Activated CD8-positive, alpha-beta T cell treated with anti-CD3 and anti-CD28 coated beads, Interleukin-2, amount 10 ng/mL, durations not matched to agents 7 days and 5 days (primary cell): Measurements from ENCODE around the gene CBLIF. TPM values are rescaled to one million over a fixed set of nuclear protein-coding genes. Genes with fewer than 3 reads are reported as not detected.
A peak's percentile ranks its signal among the peaks of the same experiment; 100 is the strongest.

ENCODE experiments used
- ATAC-seq: fragments of 150-1000 bp; cut with Tn5 transposase; one replicate; pipeline ENCODE4 v1.10.0; 2021; ENCODE audit warnings: moderate library complexity
- CTCF ChIA-PET: fragments of 350-600 bp; sonication (Branson Sonifier 250); formaldehyde crosslinking; loops from one replicate; lab custom pipeline; 2021; ENCODE audit warnings: antibody characterized with exemption; lab: Charles Lee
- POLR2A ChIA-PET: fragments of 350-600 bp; sonication (Branson Sonifier 250); formaldehyde crosslinking; loops from one replicate; lab custom pipeline; 2021; ENCODE audit warnings: antibody characterized with exemption; lab: Charles Lee
- DNase-seq: peaks from one replicate; pipeline ENCODE4 v3.0.0-alpha.2; 2020
- H3K27ac Mint-ChIP-seq: one replicate; pipeline ENCODE4 v1.8.0; 2021; ENCODE audit warnings: mild to moderate bottlenecking, mixed read lengths
- H3K27me3 Mint-ChIP-seq: one replicate; pipeline ENCODE4 v1.8.0; 2021; ENCODE audit warnings: low read depth, mixed read lengths
- H3K36me3 Mint-ChIP-seq: one replicate; pipeline ENCODE4 v1.8.0; 2021; ENCODE audit warnings: low read depth, mixed read lengths
- H3K4me1 Mint-ChIP-seq: one replicate; pipeline ENCODE4 v1.8.0; 2021; ENCODE audit warnings: low read depth, mixed read lengths
- H3K4me3 Mint-ChIP-seq: one replicate; pipeline ENCODE4 v1.8.0; 2021; ENCODE audit warnings: mild to moderate bottlenecking, mixed read lengths
- H3K9me3 Mint-ChIP-seq: one replicate; pipeline ENCODE4 v1.8.0; 2022; ENCODE audit warnings: mixed read lengths; ENCODE audit not compliant: insufficient read depth
- total RNA-seq, 2 experiments: library from RNA; stranded (reverse); gene quantifications; one replicate each; pipeline ENCODE4 v1.2.3, GENCODE V29; 2021

CBLIF gene
- total RNA-seq, 2 experiments from 2014 or later: not detected

DNA sequence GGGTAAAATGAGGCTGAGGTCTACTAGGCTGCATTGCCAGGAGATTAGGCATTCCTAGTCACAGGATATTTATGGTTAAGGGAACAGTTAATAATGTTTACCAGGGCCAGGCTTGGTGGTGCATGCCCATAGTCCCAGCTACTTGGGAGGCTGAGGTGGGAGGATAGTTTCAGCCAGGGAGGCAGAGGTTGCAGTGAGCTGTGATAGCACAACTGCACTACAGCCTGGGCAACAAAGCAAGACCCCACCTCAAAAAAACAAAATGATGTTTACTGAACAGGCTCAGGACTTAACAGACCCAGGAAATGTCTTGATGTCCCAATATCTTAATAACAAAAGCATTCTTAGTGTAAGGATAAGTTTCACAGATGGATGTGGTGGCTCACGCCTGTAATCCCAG is 31.9 kb downstream of the CBLIF start:
- POLR2A ChIA-PET: no interaction called here
- ATAC-seq: no peak
- CTCF ChIA-PET: interaction anchor here (0.7 kb wide), 1 partner anchor 105 kb away, joined by 3 read pairs; no protein-coding TSS in a partner anchor
- H3K36me3 Mint-ChIP-seq: peaks cover 20% of the 10 kb centered on the region
- no peak for DNase-seq
- H3K27me3 Mint-ChIP-seq: no peaks in the 10 kb centered on the region
- H3K27ac Mint-ChIP-seq: peak overlapping the region; percentile 52
- H3K9me3 Mint-ChIP-seq: no peaks in the 10 kb centered on the region
- H3K4me1 Mint-ChIP-seq: peaks cover 52% of the 10 kb centered on the region
- H3K4me3 Mint-ChIP-seq: peak overlapping the region; percentile 18

DNA sequence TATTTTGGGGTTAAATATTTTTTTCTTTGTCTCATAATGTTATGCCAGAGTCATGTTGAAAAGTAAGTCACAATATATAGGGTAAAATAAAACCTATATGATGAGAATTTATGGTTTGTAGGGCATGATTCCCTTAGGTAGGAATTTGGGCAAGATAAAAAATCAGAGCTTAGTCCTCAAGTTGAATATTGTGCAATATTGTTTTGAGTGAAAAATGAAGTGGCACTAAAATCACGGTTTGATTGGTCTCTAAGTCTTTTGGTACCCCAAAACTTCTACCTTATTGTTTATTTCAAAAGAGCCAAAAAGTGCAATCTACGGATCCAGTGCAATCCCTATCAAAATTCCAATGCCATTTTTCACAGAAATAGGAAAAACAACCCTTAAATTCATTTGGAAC is 33.1 kb downstream of the CBLIF start:
- ChIA-PET POLR2A (no interaction called here), CTCF (interaction anchor here (0.8 to 3.4 kb wide), 2 partner anchors 11 kb away, joined by 3 to 19 read pairs; no protein-coding TSS in a partner anchor)
- ATAC-seq: no peak
- peaks cover 23% of the 10 kb centered on the region for H3K36me3 Mint-ChIP-seq
- no peak overlapping the region for H3K4me3 Mint-ChIP-seq
- no peak for DNase-seq
- H3K27me3 Mint-ChIP-seq: no peaks in the 10 kb centered on the region
- H3K9me3 Mint-ChIP-seq: no peaks in the 10 kb centered on the region
- peaks cover 52% of the 10 kb centered on the region for H3K4me1 Mint-ChIP-seq
- H3K27ac Mint-ChIP-seq: no peak overlapping the region

DNA sequence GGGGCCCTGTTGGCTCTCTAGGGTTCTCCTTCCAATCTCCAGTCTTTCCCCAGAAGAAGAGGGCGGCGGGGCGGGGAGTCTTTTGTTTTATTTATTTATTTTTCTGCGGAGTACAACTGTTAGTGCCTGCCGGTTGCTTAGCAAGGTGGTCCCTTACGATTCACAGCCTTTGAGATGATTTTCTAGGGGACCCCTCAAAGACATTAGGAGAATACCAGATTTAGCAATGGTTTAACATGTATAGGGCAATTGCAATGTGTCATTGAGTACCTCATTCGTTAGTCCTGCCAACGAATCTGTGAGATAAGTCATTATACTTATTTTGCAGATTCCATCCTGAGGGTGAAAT is 34.4 kb downstream of the CBLIF start:
- Mint-ChIP-seq H3K27ac (peak overlapping the region; percentile 94), H3K4me3 (peak overlapping the region; percentile 93), H3K27me3 (no peaks in the 10 kb centered on the region), H3K9me3 (no peaks in the 10 kb centered on the region), H3K36me3 (peaks cover 35% of the 10 kb centered on the region), H3K4me1 (peaks cover 52% of the 10 kb centered on the region)
- ChIA-PET CTCF (interaction anchor here (0.7 to 4.4 kb wide), 9 partner anchors 10 to 196 kb away, joined by 3 to 55 read pairs (median 3); partner anchors contain the start of genes PATL1 and STX3), POLR2A (interaction anchor here (1.1 to 1.4 kb wide), 2 partner anchors 44 to 142 kb away, joined by 3 to 6 read pairs; partner anchors contain the start of gene PATL1)
- DNase-seq (no peak), ATAC-seq (no peak)

DNA sequence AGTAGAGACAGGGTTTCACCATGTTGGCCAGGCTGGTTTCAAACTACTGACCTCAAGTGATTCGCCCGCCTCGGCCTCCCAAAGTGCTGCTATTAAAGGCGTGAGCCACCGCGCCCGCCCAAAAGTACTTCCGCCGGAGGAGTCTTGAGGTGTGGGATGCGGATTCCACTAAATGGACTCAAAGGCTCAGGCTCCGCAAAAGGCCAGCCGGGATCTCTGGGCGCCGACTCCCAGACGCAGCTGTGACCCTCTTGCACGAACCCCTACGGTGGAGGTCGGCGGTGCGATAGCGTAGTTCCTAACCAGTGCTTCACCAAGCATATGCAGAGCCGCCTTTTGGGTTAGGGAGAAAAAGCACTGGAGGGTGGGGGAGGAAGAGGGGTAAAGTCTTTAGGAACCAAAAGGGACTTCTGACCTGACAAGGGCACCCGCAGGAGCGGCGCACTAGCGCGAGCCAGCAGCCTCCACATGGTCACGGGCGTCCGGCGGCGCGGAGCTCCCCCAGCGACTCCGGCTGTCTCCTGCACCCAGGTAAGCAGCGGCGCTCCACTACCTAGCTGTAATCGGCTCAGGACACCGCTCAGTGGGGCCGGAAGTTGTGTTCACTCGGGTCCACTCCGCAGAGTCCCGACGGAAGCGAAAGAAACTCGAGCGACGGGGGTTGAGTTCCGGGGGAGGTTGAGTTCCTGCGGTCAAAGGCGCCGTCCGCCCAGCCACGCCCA is 34.9 kb downstream of the CBLIF start, which contains the start of gene MRPL16:
Gene MRPL16 (minus strand): TSS at position 590 of the 722 bp plus-strand sequence. CDS start 120 bp downstream, at position 470.
- H3K27ac Mint-ChIP-seq: peak within 1 kb of the TSS; percentile 94
- no peaks in the 10 kb centered on the region for H3K27me3 Mint-ChIP-seq
- no peaks in the 10 kb centered on the region for H3K9me3 Mint-ChIP-seq
- H3K4me3 Mint-ChIP-seq: peak within 1 kb of the TSS; percentile 93
- POLR2A ChIA-PET: interaction anchor here (0.6 to 1.4 kb wide), 4 partner anchors 43 to 260 kb away, joined by 3 to 6 read pairs (median 6); partner anchors contain the start of genes PATL1 and STX3
- H3K4me1 Mint-ChIP-seq: peaks cover 52% of the 10 kb centered on the region
- ATAC-seq: peak; percentile 99
- peak; percentile 95 for DNase-seq
- H3K36me3 Mint-ChIP-seq: peaks cover 36% of the 10 kb centered on the region
- CTCF ChIA-PET: interaction anchor here (0.7 to 4.4 kb wide), 12 partner anchors 9 to 196 kb away, joined by 3 to 55 read pairs (median 4); partner anchors contain the start of genes PATL1 and STX3

DNA sequence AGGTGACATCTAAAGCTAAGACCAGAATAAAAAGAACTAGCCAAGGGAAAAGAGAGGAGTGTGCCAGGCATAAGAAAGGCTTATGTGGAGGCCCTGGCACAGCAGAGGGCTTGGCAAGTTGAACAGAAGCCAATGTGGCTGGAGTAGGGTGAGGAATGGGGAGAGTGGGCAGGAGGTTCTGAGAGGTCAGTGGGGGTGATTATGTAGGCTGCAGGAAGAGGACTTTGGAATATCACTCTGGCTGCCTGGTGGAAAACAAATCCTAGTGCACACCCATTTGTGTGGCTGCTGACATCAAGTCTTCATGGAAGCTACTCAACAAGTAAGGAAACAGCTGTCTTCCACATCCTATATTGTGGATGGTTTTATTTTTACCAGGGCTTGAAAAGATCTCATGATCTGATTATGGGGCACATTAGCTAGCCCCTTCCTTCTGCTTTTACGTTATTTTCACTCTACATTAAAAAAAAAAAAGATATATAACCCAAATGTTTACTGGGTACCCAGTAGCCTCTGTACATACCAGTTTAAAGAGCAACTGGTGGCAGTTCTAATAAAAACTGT is 38.2 kb downstream of the CBLIF start:
- CTCF ChIA-PET: interaction anchor here (4.4 kb wide), 1 partner anchor 53 kb away, joined by 55 read pairs; the partner anchor contains the start of gene STX3
- H3K4me3 Mint-ChIP-seq: no peak overlapping the region

DNA sequence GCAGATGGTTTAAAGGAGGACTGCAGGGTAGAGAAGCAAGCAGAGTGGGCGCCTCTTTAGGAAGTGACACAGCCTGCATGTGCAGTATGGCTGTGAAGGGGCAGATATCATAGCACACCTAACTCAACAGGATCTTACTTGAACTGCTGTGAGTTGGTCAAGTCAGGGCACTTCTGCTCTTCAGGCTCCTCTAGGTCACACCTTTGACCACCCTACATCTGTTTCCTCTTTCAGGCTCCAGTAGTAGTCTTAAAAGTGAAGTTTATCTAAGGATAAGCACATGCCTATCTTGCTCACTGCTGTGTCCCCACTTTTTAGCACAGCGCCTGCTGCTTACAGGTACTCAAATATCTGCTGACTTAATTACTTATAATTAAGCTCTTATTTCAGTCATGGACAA is 41.2 kb downstream of the CBLIF start:
- Mint-ChIP-seq H3K4me3 (no peak overlapping the region), H3K27me3 (no peaks in the 10 kb centered on the region), H3K9me3 (no peaks in the 10 kb centered on the region), H3K36me3 (peaks cover 69% of the 10 kb centered on the region), H3K4me1 (peaks cover 40% of the 10 kb centered on the region), H3K27ac (no peak overlapping the region)
- ATAC-seq (no peak), DNase-seq (no peak)
- CTCF ChIA-PET: interaction anchor here (2.8 kb wide), 1 partner anchor 51 kb away, joined by 21 read pairs; no protein-coding TSS in a partner anchor
- POLR2A ChIA-PET: interaction anchor here (0.8 kb wide), 1 partner anchor 135 kb away, joined by 3 read pairs; the partner anchor contains the start of gene PATL1

More for the DNA sequence above, 38.2 kb downstream of the CBLIF start:
- Mint-ChIP-seq H3K9me3 (no peaks in the 10 kb centered on the region), H3K27me3 (no peaks in the 10 kb centered on the region), H3K27ac (peak overlapping the region; percentile 27), H3K36me3 (peaks cover 55% of the 10 kb centered on the region), H3K4me1 (peaks cover 37% of the 10 kb centered on the region)
- DNase-seq (no peak), ATAC-seq (no peak)
- POLR2A ChIA-PET: no interaction called here

DNA sequence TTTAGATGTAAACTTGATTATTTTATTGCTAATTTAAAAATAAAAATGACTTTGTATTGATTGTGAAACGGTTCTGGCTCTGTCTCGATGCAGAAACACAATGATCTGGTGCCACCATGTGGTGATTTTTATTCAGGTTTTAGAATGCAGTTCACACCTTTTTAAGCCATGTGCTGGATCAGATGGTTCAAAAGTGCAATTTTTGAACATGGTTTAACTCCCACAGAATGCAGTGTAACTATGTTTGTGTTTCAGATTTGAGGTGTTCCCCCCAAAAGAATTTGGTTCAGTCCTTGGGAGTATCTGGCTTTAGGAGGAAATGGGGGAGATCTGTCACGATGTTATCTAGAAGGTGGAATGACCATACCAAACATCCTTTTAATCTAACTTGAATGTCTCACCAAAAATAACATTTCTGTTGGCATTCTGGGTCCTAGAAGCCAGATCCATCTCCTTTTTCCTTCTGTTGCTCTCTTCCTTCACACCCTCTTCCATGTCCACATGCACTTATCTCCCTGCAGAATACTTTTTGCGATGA is 42.6 kb downstream of the CBLIF start:
- no peak overlapping the region for H3K27ac Mint-ChIP-seq
- peak; percentile 74 for ATAC-seq
- H3K9me3 Mint-ChIP-seq: no peaks in the 10 kb centered on the region
- ChIA-PET CTCF (interaction anchor here (1.4 to 6.4 kb wide), 6 partner anchors 8 to 133 kb away, joined by 8 to 146 read pairs (median 16); partner anchors contain the start of genes MRPL16, PATL1 and STX3), POLR2A (interaction anchor here (1.4 to 1.7 kb wide), 2 partner anchors 46 to 48 kb away, joined by 6 to 8 read pairs; no protein-coding TSS in a partner anchor)
- DNase-seq: peak; percentile 75
- H3K27me3 Mint-ChIP-seq: no peaks in the 10 kb centered on the region
- peaks cover 32% of the 10 kb centered on the region for H3K4me1 Mint-ChIP-seq
- no peak overlapping the region for H3K4me3 Mint-ChIP-seq
- peaks cover 67% of the 10 kb centered on the region for H3K36me3 Mint-ChIP-seq

DNA sequence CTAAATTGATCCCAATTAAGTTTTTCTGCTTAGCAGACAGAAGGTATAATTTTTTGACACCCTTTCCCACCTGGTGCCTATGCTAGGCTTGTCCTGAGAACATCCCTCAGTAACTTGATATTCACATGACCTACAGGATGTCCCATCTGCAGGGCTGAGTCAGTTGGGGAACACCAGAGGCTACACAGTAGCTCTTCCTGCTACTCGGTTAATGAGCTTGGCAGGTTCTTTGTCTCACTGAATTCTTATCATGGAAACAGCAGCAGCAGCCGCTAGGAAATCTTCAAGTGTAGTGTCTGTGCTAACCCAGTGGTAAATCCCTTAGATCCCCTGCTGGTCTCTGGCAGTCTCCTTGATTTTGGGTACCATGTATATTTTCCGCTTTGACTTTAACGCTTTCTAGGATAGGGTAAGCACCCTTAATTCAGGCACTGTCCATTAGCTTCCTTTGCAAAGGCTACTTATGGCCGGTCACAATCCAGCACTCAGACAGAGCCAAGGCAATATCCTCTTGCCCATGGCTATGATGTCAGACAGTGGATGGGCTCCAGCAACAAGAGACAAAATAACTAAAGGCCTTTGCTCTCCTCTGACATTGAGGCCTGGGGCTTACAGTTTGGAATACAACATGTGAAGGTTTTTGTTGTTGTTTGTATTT is 43.2 kb downstream of the CBLIF start:
- H3K27me3 Mint-ChIP-seq: no peaks in the 10 kb centered on the region
- peaks cover 70% of the 10 kb centered on the region for H3K36me3 Mint-ChIP-seq
- no peaks in the 10 kb centered on the region for H3K9me3 Mint-ChIP-seq
- DNase-seq (no peak), ATAC-seq (peak; percentile 24)
- peaks cover 28% of the 10 kb centered on the region for H3K4me1 Mint-ChIP-seq
- CTCF ChIA-PET: interaction anchor here (0.7 to 6.4 kb wide), 16 partner anchors 9 to 265 kb away, joined by 3 to 146 read pairs (median 8); partner anchors contain the start of genes MRPL16, PATL1 and STX3
- H3K4me3 Mint-ChIP-seq: no peak overlapping the region
- POLR2A ChIA-PET: interaction anchor here (0.6 to 1.7 kb wide), 5 partner anchors 7 to 134 kb away, joined by 3 to 8 read pairs (median 4); partner anchors contain the start of gene PATL1
- H3K27ac Mint-ChIP-seq: peak overlapping the region; percentile 69

DNA sequence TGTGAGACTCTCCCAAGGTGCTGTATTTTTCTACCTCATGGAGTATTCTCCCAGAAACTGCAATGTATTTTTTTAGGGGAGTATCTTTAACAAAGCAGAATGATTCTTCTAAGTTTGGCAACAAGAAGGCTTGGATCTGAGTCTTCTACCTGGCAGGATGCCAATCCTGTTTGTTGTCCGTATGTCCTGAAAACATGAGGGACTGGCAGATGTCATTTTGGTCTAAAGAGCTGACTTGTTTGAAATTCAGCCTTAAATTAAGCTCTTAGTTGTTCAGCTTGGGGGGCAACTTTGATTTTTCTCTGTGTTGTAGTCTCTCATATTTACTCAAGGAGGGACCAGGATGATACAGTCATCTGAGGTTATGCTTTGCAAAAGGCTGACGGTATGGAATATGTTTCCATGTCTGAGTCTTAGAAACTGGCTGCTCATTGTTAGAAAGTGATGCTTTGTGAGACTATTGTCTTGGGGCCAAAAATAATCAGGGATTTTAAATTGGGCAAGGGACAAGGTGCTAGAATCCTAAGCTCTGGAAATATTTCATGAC is 44.1 kb downstream of the CBLIF start:
- peak overlapping the region; percentile 80 for H3K27ac Mint-ChIP-seq
- H3K36me3 Mint-ChIP-seq: peaks cover 67% of the 10 kb centered on the region
- DNase-seq: no peak
- ATAC-seq: no peak
- ChIA-PET POLR2A (interaction anchor here (1.1 to 1.7 kb wide), 4 partner anchors 45 to 133 kb away, joined by 3 to 8 read pairs (median 5); partner anchors contain the start of gene PATL1), CTCF (interaction anchor here (0.7 to 6.4 kb wide), 16 partner anchors 8 to 264 kb away, joined by 3 to 146 read pairs (median 8); partner anchors contain the start of genes MRPL16, PATL1 and STX3)
- H3K4me1 Mint-ChIP-seq: peaks cover 26% of the 10 kb centered on the region
- H3K4me3 Mint-ChIP-seq: no peak overlapping the region
- no peaks in the 10 kb centered on the region for H3K9me3 Mint-ChIP-seq
- no peaks in the 10 kb centered on the region for H3K27me3 Mint-ChIP-seq

DNA sequence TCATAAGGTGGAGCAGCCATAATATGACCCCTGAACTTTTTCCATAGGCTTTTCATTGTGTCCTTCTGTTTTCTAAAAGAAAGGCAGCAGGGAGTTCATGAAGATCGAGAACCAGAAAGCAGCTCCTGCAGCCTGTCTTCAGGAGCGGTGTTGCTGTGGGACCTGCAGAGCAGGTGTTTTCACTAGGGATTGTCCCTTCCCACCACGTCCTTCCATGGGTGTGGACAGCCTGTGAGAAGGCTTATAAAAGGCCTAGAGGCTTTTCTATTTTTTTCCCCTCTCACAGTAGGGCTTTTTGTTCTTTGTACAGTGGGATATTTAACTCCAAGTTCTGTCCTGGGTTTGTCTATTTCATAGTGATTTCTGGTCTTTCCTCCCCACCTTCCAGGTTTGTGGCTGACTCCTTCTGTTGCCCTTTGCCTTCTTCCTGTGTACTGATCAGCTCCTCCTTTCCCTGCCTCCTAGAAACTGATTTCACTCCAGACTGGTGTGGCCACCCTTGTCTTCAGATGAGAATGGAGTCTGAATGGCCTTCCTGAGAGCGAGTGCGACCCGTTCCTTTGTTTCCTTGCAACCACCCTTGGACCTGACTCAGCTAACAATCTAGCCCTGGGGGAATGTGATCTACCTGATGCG is 44.8 kb downstream of the CBLIF start:
- Mint-ChIP-seq H3K4me3 (no peak overlapping the region), H3K9me3 (no peaks in the 10 kb centered on the region), H3K4me1 (peaks cover 26% of the 10 kb centered on the region), H3K27me3 (no peaks in the 10 kb centered on the region), H3K27ac (peak overlapping the region; percentile 80), H3K36me3 (peaks cover 72% of the 10 kb centered on the region)
- ATAC-seq (no peak), DNase-seq (no peak)
- CTCF ChIA-PET: interaction anchor here (1.2 to 6.4 kb wide), 10 partner anchors 10 to 263 kb away, joined by 3 to 146 read pairs (median 9); partner anchors contain the start of genes MRPL16, PATL1 and STX3
- POLR2A ChIA-PET: interaction anchor here (1.4 to 1.7 kb wide), 2 partner anchors 44 to 48 kb away, joined by 4 to 8 read pairs; no protein-coding TSS in a partner anchor
